Epithelial cell of proximal tubule (primary cell): ENCODE results near the gene PGK1. TPM values are rescaled to one million over a fixed set of nuclear protein-coding genes. Genes with fewer than 3 reads are reported as not detected.
"Not testable (repeated sequence)": the region's sequence is repeated elsewhere in the genome, so short reads cannot be mapped to it uniquely, and the experiment has no call there.

Source experiments
- DNase-seq: peaks from one replicate; pipeline ENCODE4 v3.0.0-alpha.2; 2011; ENCODE audit warnings: low read depth
- H3K4me3 ChIP-seq: 2 replicates; pipeline ENCODE4 v1.5.1; 2011; ENCODE audit warnings: low read depth, mild to moderate bottlenecking, low read length
- total RNA-seq: library from RNA; depleted of rRNA; stranded (reverse); fragments of >200 nt; gene quantifications from 2 replicates; pipeline ENCODE4 v1.2.3, GENCODE V29; 2015
- TF ChIP-seq, protein P1 (sequence below): conservative IDR thresholded peaks from 2 replicates; pipeline ENCODE4 v1.5.1; 2012; ENCODE audit warnings: low read depth, mild to moderate bottlenecking, low read length

Gene PGK1
- total RNA-seq, 1 donor from 2014 or later = 729 TPM

DNA sequence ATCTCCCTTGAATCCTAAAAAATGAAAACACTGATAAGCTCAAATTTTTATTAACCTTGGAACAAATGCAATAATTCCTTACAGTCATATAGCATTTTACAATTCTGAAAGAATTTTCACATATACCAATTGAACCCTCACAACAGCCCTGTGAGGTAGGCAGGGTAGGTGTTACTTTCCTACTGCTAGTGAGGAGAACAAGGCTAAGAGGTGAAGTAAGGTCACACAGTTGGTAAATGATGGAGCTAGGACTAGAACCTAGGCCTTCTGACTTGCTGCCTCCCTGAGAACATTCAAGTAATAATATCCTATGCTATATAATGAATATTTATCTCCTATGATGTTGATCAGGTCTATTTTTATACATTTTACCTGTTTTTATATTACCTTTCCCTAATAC, 25.7 kb downstream of the PGK1 start:
- no peak overlapping the region for H3K4me3 ChIP-seq
- TF ChIP-seq, protein P1, sequence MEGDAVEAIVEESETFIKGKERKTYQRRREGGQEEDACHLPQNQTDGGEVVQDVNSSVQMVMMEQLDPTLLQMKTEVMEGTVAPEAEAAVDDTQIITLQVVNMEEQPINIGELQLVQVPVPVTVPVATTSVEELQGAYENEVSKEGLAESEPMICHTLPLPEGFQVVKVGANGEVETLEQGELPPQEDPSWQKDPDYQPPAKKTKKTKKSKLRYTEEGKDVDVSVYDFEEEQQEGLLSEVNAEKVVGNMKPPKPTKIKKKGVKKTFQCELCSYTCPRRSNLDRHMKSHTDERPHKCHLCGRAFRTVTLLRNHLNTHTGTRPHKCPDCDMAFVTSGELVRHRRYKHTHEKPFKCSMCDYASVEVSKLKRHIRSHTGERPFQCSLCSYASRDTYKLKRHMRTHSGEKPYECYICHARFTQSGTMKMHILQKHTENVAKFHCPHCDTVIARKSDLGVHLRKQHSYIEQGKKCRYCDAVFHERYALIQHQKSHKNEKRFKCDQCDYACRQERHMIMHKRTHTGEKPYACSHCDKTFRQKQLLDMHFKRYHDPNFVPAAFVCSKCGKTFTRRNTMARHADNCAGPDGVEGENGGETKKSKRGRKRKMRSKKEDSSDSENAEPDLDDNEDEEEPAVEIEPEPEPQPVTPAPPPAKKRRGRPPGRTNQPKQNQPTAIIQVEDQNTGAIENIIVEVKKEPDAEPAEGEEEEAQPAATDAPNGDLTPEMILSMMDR = no peak
- no peak for DNase-seq

DNA sequence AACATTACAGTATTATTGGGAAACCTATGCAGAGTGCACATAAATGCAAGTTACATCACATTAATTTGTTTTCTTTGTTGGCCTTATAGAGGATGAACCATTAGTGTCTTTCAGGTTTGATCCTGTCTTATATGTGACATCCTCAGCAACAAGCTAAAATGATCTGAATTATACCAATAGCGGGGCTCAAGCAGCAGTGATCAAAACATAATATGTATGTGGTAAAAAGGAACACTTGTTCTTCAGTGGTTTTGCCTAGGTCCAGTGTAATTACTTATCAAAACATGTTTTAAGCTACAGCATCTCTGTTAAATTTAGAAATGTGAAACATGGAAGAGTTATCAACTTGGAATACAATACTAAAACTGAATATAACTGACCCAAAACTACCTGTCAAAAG, 26.3 kb downstream of the PGK1 start:
- H3K4me3 ChIP-seq = no peak overlapping the region
- TF ChIP-seq, protein P1 = no peak
- DNase-seq = no peak

GRCh38 chrX:78131117-78131516, 27.1 kb downstream of the PGK1 start:
- H3K4me3 ChIP-seq = no peak overlapping the region
- DNase-seq = no peak
- TF ChIP-seq, protein P1 = no peak

DNA sequence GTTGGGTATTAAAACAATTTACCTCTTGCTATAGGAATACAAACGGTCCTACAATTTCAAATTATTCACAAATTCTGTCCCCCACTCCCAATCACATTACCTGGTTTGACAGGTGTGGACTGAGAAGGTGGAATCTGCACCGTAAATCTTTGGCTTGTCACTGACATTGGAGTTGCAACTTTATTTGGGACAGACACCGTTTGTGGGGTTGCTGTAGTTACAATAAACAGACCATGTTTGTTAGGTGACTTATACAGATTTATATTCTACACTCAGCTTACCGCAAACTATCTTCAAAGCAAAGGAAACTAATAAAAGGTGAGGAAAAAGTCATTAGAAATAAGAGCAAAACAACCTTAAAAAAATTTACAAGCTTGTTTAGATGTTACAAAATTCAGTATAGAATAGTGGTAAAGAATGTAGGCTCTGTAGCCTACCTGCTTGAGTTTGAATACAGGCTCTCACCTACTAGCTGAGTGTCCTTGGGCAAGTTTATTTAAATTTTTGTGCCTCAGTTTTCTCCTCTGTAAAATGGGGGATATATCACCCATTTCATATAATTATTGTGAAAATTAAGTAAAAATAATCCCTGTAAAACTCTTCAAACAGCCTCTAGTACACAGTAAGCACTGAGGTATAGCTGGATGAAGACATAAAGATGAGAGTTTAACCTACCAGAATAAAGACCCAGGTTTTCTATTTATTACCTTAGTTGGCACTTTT, 29.4 kb downstream of the PGK1 start:
- DNase-seq = no peak
- H3K4me3 ChIP-seq = no peak overlapping the region
- TF ChIP-seq, protein P1 = no peak

DNA sequence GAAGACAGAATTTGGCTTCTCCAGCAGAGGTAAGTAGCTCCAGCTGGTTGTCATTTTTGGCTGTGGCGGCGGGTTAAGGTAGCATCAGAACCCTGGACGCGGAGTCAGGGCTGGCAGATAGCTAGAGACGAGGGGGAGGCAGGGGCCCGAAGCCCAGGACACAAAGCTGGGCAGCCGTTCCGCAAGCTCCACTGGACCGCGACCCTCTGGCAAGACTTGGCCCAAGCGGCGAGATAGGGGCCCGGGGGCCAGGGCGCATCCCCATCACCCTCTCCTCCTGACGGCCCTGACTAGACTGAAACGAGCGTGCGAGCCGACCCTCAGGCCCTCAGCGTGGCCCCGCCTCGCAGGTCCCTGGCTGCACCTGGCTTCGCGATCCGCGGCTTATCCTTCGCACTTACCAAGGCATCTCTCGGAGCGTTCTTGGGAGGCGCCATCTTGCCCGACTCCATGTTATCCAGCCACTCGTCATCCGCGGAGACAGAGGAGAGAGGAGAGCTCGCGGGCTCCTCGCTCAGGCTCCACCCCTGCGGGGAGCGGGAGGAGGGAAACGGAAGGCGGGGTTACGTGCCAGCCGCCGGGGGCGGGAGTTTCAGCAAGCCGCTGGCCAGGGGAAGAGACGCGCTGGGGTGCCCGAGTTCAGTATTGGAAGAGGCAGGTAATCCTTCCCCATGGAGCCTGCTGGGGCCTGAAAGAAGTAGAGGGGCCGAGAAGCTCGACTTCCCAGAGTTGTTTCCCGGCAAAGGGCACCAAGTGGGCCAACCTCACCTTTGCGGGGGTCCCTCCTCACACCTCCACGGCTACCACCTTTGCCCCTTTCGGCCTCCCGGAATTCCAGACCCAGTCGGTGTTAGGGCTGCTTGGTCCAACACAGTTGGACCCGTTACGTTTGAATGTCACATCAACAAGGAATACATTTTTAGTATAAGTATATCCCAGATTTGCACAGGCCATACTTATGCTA, 35.4 kb downstream of the PGK1 start, which contains the start of gene TAF9B:
TSS of gene TAF9B (minus strand) at position 491 of the 964 bp plus-strand sequence. CDS start at position 452, 39 bp downstream.
- TF ChIP-seq, protein P1 = no peak
- peak within 1 kb of the TSS; percentile 60 for H3K4me3 ChIP-seq
- peak; percentile 16 for DNase-seq

DNA sequence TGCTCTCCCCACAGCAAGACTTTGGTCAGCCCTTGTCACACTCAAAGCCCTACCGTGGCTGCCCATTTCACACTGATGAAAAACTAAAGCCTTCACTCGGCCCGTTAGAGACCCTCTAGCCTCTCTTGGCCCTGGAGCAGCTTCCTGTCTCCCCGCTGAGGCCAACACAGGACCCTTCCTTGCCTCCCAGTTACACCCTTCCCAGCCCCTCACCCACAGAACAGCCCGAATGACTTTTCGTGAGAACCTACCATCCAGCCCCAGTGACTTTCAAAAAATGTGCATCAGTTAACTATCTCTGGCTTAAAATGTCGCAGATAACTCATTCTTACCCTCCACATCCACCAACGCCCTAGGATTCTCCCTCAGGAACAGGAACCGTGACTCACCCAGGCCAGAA, 36.2 kb downstream of the PGK1 start:
- H3K4me3 ChIP-seq = no peak overlapping the region
- DNase-seq = no peak
- TF ChIP-seq, protein P1 = no peak

DNA sequence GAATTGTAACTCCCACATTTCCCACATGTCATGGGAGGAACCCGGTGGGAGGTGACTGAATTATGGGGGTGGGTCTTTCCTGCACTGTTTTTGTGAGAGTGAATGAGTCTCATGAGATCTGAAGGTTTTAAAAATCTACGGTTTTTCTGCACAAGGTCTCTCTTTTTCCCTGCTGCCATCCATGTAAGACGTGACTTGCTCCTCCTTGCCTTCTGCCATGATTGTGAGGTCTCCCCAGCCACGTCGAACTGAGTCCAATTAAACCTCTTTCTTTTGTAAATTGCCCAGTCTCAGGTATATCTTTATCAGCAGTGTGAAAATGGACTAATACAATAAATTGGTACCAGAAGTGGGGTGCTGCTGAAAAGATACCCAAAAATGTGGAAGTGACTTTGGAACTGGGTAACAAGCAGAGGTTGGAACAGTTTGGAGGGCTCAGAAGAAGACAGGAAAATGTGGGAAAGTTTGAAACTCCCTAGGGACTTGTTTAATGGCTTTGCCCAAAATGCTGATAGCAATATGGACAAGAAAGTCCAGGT, 43.0 kb downstream of the PGK1 start:
- H3K4me3 ChIP-seq, DNase-seq: not testable (repeated sequence)

DNA sequence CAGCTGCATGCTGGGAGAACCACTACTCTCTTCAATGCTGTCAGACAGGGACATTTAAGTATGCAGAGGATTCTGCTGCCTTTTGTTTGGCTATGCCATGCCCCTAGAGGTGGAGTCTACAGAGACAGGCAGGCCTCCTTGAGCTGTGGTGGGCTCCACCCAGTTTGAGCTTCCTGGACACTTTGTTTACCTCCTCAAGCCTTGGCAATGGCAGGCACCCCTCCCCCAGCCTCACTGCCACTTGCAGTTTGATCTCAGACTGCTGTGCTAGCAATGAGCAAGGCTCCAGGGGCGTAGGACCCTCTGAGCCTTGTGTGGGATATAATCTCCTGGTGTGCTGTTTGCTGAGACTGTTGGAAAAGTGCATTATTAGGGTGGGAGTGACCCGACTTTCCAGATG, 53.3 kb downstream of the PGK1 start:
- not testable (repeated sequence) for DNase-seq, H3K4me3 ChIP-seq

- DNase-seq, H3K4me3 ChIP-seq: not testable (repeated sequence)
Measured at GRCh38 chrX:78157846-78158245, 53.8 kb downstream of the PGK1 start.

GRCh38 chrX:78160711-78161110, 56.7 kb downstream of the PGK1 start:
- H3K4me3 ChIP-seq, DNase-seq: not testable (repeated sequence)

- H3K4me3 ChIP-seq, DNase-seq: not testable (repeated sequence)
Measured at GRCh38 chrX:78163175-78163574, 59.1 kb downstream of the PGK1 start.
